Astrocyte (in vitro differentiated cells and primary cell): ENCODE results near the gene MX2. TPM values are rescaled to one million over a fixed set of nuclear protein-coding genes. Genes with fewer than 3 reads are reported as not detected.

Source experiments
- DNase-seq: peaks from one replicate; pipeline ENCODE4 v3.0.0-alpha.2; 2010; ENCODE audit warnings: low read depth
- FAIRE-seq: peaks from 2 replicates; lab custom pipeline; 2011; peaks lifted over from hg19 to GRCh38; lab: Jason Lieb, UNC
- H2AFZ ChIP-seq: 2 replicates; pipeline ENCODE4 v1.6.0; 2012; ENCODE audit warnings: low read depth, low read length, inconsistent platforms
- H3K27ac ChIP-seq: 2 replicates; pipeline ENCODE4 v1.5.1; 2011; ENCODE audit warnings: low read depth, low read length, inconsistent platforms
- H3K27me3 ChIP-seq: 2 replicates; pipeline ENCODE4 v1.6.0; 2011; ENCODE audit warnings: low read length, inconsistent platforms; ENCODE audit not compliant: insufficient read depth
- H3K36me3 ChIP-seq: 2 replicates; pipeline ENCODE4 v1.5.1; 2011; ENCODE audit warnings: low read length, inconsistent platforms; ENCODE audit not compliant: insufficient read depth
- H3K4me1 ChIP-seq: 2 replicates; pipeline ENCODE4 v1.5.1; 2011; ENCODE audit warnings: low read length, inconsistent platforms; ENCODE audit not compliant: insufficient read depth
- H3K4me2 ChIP-seq: 2 replicates; pipeline ENCODE4 v1.6.0; 2012; ENCODE audit warnings: low read length, inconsistent platforms
- H3K4me3 ChIP-seq: 2 replicates; pipeline ENCODE4 v1.5.1; 2011; ENCODE audit warnings: low read depth, mild to moderate bottlenecking, low read length, inconsistent platforms; ENCODE audit not compliant: insufficient read depth
- H3K79me2 ChIP-seq: 2 replicates; pipeline ENCODE4 v1.6.0; 2012; ENCODE audit warnings: mild to moderate bottlenecking, low read length, inconsistent platforms; ENCODE audit not compliant: insufficient read depth
- H3K9ac ChIP-seq: 2 replicates; pipeline ENCODE4 v1.6.0; 2012; ENCODE audit warnings: mild to moderate bottlenecking, low read length, inconsistent platforms
- H3K9me3 ChIP-seq: 2 replicates; pipeline ENCODE4 v1.5.1; 2012; ENCODE audit warnings: low read depth, mild to moderate bottlenecking, low read length, inconsistent platforms; ENCODE audit not compliant: insufficient read depth
- H4K20me1 ChIP-seq: 2 replicates; pipeline ENCODE4 v1.6.0; 2012; ENCODE audit warnings: low read length, inconsistent platforms; ENCODE audit not compliant: insufficient read depth
- H3K27ac Mint-ChIP-seq: one replicate; pipeline ENCODE4 v1.8.0; 2021; ENCODE audit warnings: mild to moderate bottlenecking, mixed read lengths; ENCODE audit not compliant: unreplicated experiment
- H3K27me3 Mint-ChIP-seq: one replicate; pipeline ENCODE4 v1.8.0; 2021; ENCODE audit warnings: low read depth, mixed read lengths; ENCODE audit not compliant: unreplicated experiment
- H3K36me3 Mint-ChIP-seq: one replicate; pipeline ENCODE4 v1.8.0; 2021; ENCODE audit warnings: low read depth, mixed read lengths; ENCODE audit not compliant: unreplicated experiment
- H3K4me1 Mint-ChIP-seq: one replicate; pipeline ENCODE4 v1.8.0; 2021; ENCODE audit warnings: low read depth, mixed read lengths; ENCODE audit not compliant: unreplicated experiment
- H3K4me3 Mint-ChIP-seq: one replicate; pipeline ENCODE4 v1.8.0; 2021; ENCODE audit warnings: mild to moderate bottlenecking, moderate library complexity, mixed read lengths; ENCODE audit not compliant: unreplicated experiment
- H3K9me3 Mint-ChIP-seq: one replicate; pipeline ENCODE4 v1.8.0; 2021; ENCODE audit warnings: mild to moderate bottlenecking, mixed read lengths; ENCODE audit not compliant: unreplicated experiment
- EZH2 ChIP-seq: IDR thresholded peaks from 2 replicates; pipeline ENCODE4 v1.6.1; 2012; ENCODE audit warnings: mild to moderate bottlenecking, low read length, inconsistent platforms; ENCODE audit not compliant: insufficient read depth
- total RNA-seq: library from RNA; stranded (reverse); gene quantifications from 2 replicates; pipeline ENCODE4 v1.2.1, GENCODE V29; 2021
- TF ChIP-seq, protein P1 (sequence below): IDR thresholded peaks from 2 replicates; pipeline ENCODE4 v1.5.1; 2011; ENCODE audit warnings: low read depth, mild to moderate bottlenecking, inconsistent platforms, low read length, moderate library complexity; ENCODE audit not compliant: insufficient read depth

The MX2 gene
- total RNA-seq, 1 donor from 2014 or later = 8.6 TPM

GRCh38 chr21:41445465-41445862 is 83.6 kb downstream of the MX2 start:
- TF ChIP-seq, protein P1, sequence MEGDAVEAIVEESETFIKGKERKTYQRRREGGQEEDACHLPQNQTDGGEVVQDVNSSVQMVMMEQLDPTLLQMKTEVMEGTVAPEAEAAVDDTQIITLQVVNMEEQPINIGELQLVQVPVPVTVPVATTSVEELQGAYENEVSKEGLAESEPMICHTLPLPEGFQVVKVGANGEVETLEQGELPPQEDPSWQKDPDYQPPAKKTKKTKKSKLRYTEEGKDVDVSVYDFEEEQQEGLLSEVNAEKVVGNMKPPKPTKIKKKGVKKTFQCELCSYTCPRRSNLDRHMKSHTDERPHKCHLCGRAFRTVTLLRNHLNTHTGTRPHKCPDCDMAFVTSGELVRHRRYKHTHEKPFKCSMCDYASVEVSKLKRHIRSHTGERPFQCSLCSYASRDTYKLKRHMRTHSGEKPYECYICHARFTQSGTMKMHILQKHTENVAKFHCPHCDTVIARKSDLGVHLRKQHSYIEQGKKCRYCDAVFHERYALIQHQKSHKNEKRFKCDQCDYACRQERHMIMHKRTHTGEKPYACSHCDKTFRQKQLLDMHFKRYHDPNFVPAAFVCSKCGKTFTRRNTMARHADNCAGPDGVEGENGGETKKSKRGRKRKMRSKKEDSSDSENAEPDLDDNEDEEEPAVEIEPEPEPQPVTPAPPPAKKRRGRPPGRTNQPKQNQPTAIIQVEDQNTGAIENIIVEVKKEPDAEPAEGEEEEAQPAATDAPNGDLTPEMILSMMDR = no peak
- no peak for TF ChIP-seq EZH2
- no peaks in the 10 kb centered on the region for H3K27me3 ChIP-seq
- no peaks in the 10 kb centered on the region for H3K4me1 ChIP-seq
- Mint-ChIP-seq H3K36me3 (peaks cover 43% of the 10 kb centered on the region), H3K4me1 (peaks cover 11% of the 10 kb centered on the region), H3K27me3 (no peaks in the 10 kb centered on the region), H3K4me3 (no peak overlapping the region), H3K9me3 (no peaks in the 10 kb centered on the region), H3K27ac (peak overlapping the region; percentile 14)
- no peaks in the 10 kb centered on the region for H3K9me3 ChIP-seq
- no peaks in the 10 kb centered on the region for H3K79me2 ChIP-seq
- H3K27ac ChIP-seq = no peak overlapping the region
- H3K36me3 ChIP-seq = no peaks in the 10 kb centered on the region
- H3K4me2 ChIP-seq = no peak overlapping the region
- DNase-seq (no peak), FAIRE-seq (no peak)
- no peak overlapping the region for H2AFZ ChIP-seq
- H4K20me1 ChIP-seq = no peaks in the 10 kb centered on the region
- H3K4me3 ChIP-seq = no peak overlapping the region
- H3K9ac ChIP-seq = no peak overlapping the region

DNA sequence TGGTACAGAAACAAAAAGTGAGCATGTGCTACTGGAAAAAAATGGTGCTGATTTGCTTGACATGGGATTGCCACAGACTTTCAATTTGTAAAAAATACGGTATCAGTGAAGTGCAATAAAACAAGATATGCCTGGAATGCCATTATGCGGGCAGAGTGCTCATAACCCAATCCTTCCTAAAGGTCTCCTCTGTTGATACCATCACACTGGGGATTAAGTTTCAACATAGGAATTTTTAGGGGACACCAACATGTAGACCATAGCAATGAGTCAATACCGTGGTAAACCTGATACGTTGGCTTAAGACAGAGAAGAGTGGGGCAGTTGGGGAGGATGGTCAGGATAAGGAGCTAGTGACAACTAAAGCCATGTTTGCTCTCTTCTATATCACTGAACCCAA is 84.8 kb downstream of the MX2 start:
- Histone ChIP-seq H3K9me3 (no peaks in the 10 kb centered on the region), H3K4me3 (no peak overlapping the region), H3K9ac (no peak overlapping the region), H2AFZ (no peak overlapping the region), H3K79me2 (no peaks in the 10 kb centered on the region), H3K27ac (no peak overlapping the region), H3K4me1 (no peaks in the 10 kb centered on the region), H3K27me3 (no peaks in the 10 kb centered on the region), H3K4me2 (no peak overlapping the region), H4K20me1 (no peaks in the 10 kb centered on the region), H3K36me3 (no peaks in the 10 kb centered on the region)
- FAIRE-seq (no peak), DNase-seq (no peak)
- Mint-ChIP-seq H3K27ac (no peak overlapping the region), H3K4me3 (no peak overlapping the region), H3K27me3 (no peaks in the 10 kb centered on the region), H3K9me3 (no peaks in the 10 kb centered on the region), H3K4me1 (peaks cover 11% of the 10 kb centered on the region), H3K36me3 (peaks cover 43% of the 10 kb centered on the region)
- TF ChIP-seq EZH2 = no peak
- TF ChIP-seq, protein P1 = no peak

DNA sequence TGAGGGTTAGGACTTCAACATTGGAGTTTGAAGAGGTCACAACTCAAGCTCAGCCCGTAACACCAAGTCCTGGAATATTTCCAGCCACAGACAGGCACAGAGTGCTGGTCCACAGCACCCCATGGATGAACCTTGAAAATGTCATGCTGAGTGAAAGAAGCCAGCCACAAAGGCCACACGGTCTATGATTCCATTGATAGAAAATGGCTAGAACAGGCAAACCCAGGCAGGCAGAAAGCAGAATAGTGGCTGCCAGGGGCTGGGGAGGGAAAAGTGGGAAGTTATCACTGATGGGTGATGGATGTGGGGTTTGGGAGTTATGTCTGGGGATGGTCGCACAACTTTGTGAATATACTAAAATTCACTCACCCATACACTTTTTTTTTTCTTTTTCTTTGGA is 85.5 kb downstream of the MX2 start:
- Histone ChIP-seq H3K4me3 (no peak overlapping the region), H3K9ac (no peak overlapping the region), H3K27me3 (no peaks in the 10 kb centered on the region), H3K79me2 (no peaks in the 10 kb centered on the region), H3K27ac (no peak overlapping the region), H2AFZ (no peak overlapping the region), H4K20me1 (no peaks in the 10 kb centered on the region), H3K36me3 (no peaks in the 10 kb centered on the region), H3K4me1 (no peaks in the 10 kb centered on the region), H3K9me3 (no peaks in the 10 kb centered on the region), H3K4me2 (no peak overlapping the region)
- DNase-seq (no peak), FAIRE-seq (no peak)
- peaks cover 9% of the 10 kb centered on the region for H3K4me1 Mint-ChIP-seq
- no peak overlapping the region for H3K27ac Mint-ChIP-seq
- H3K9me3 Mint-ChIP-seq = no peaks in the 10 kb centered on the region
- no peaks in the 10 kb centered on the region for H3K27me3 Mint-ChIP-seq
- TF ChIP-seq, protein P1 = no peak
- TF ChIP-seq EZH2 = no peak
- H3K36me3 Mint-ChIP-seq = peaks cover 44% of the 10 kb centered on the region
- H3K4me3 Mint-ChIP-seq = no peak overlapping the region
